ENCODE measurements around the gene CTSE. TPM values are rescaled to one million over a fixed set of nuclear protein-coding genes. Genes with fewer than 3 reads are reported as not detected.
A peak's percentile ranks its signal among the peaks of the same experiment; 100 is the strongest.

CTSE gene
- polyA plus RNA-seq, 1 donor (not counting 4 experiments of a cell fraction or from before 2014, with no cell fraction given): 0.33 TPM

GRCh38 chr1:205961991-205962820, 61.5 kb downstream of the CTSE start:
- DNase-seq (ENCODE audit: low read depth, low spot score) (no peak), FAIRE-seq (no peak)
- TF ChIP-seq EZH2 (IDR thresholded peaks at IDR 0.05; ENCODE audit: low read length) (no peak), CTCF (optimal IDR thresholded peaks at IDR 0.05 in 1 of 3, IDR thresholded peaks at IDR 0.05 in 1 of 3, conservative IDR thresholded peaks at IDR 0.05 in 1 of 3; ENCODE audit: extremely low read depth in 1 of 3, insufficient read depth in 2 of 3, low read length in 3 of 3) (no peak)
- Histone ChIP-seq H3K4me3 (ENCODE audit: control insufficient read depth in 2 of 3, extremely low read depth in 1 of 3, insufficient read depth in 2 of 3, low read depth in 1 of 3, low read length in 3 of 3) (peak overlapping the region in 1 of 3 experiments; percentile 57), H2AFZ (ENCODE audit: control insufficient read depth, low read length) (no peak overlapping the region), H3K4me1 (ENCODE audit: control insufficient read depth, extremely low read depth, insufficient read depth, low read length) (peaks cover 17% of the 10 kb centered on the region), H3K36me3 (ENCODE audit: control insufficient read depth in 2 of 2, extremely low read depth in 1 of 2, insufficient read depth in 2 of 2, low read length in 2 of 2) (no peaks in the 10 kb centered on the region), H3K9ac (ENCODE audit: control insufficient read depth, extremely low read depth, insufficient read depth, low read length) (no peak overlapping the region), H3K27me3 (ENCODE audit: control insufficient read depth, extremely low read depth, insufficient read depth, low read length) (peaks cover 52% of the 10 kb centered on the region), H3K9me3 (ENCODE audit: control insufficient read depth, low read depth, low read length) (no peaks in the 10 kb centered on the region), H3K79me2 (ENCODE audit: control insufficient read depth, insufficient read depth, low read length) (no peaks in the 10 kb centered on the region), H3K27ac (ENCODE audit: control insufficient read depth, insufficient read depth, low read length) (no peak overlapping the region), H3K9me1 (ENCODE audit: control insufficient read depth, extremely low read depth, insufficient read depth, low read length) (no peaks in the 10 kb centered on the region), H3K4me2 (ENCODE audit: control insufficient read depth, extremely low read depth, insufficient read depth, low read depth, low read length) (peak overlapping the region; percentile 62), H4K20me1 (ENCODE audit: control insufficient read depth, extremely low read depth, insufficient read depth, low read length) (no peaks in the 10 kb centered on the region)
- dilution Hi-C loops (cut with MboI; ENCODE audit: extremely low pct_ligation_motif_present, low sequenced_read_pairs): no loop called here

DNA sequence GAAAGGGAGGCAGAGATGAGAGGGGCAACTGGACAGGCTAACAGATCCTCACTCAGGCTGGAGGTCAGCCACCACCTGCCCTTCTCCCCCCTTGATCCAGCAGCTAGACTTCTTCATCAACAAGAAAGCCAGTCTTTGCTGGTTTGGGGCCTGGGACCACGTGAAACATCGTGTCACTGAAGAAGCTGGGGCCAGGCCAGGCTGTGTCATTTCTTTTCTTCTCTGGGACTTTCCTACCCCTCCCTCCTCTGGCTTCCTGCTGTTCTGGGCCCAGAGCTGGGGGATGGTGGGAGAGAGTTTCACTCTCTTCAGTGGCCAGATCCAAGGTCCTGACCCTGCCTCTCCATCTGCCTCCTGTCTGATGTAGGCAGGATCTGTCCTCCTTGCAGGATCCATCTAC, 62.3 kb downstream of the CTSE start:
- no peak overlapping the region for H3K27ac ChIP-seq (ENCODE audit: control insufficient read depth, insufficient read depth, low read length)
- TF ChIP-seq EZH2 (IDR thresholded peaks at IDR 0.05; ENCODE audit: low read length) (no peak), CTCF (optimal IDR thresholded peaks at IDR 0.05 in 1 of 3, IDR thresholded peaks at IDR 0.05 in 1 of 3, conservative IDR thresholded peaks at IDR 0.05 in 1 of 3; ENCODE audit: extremely low read depth in 1 of 3, insufficient read depth in 2 of 3, low read length in 3 of 3) (no peak)
- H4K20me1 ChIP-seq (ENCODE audit: control insufficient read depth, extremely low read depth, insufficient read depth, low read length): no peaks in the 10 kb centered on the region
- no peaks in the 10 kb centered on the region for H3K36me3 ChIP-seq (ENCODE audit: control insufficient read depth in 2 of 2, extremely low read depth in 1 of 2, insufficient read depth in 2 of 2, low read length in 2 of 2)
- no peak overlapping the region for H3K4me2 ChIP-seq (ENCODE audit: control insufficient read depth, extremely low read depth, insufficient read depth, low read depth, low read length)
- H3K4me1 ChIP-seq (ENCODE audit: control insufficient read depth, extremely low read depth, insufficient read depth, low read length): peaks cover 17% of the 10 kb centered on the region
- no peaks in the 10 kb centered on the region for H3K79me2 ChIP-seq (ENCODE audit: control insufficient read depth, insufficient read depth, low read length)
- DNase-seq (ENCODE audit: low read depth, low spot score): no peak
- H3K4me3 ChIP-seq (ENCODE audit: control insufficient read depth in 2 of 3, extremely low read depth in 1 of 3, insufficient read depth in 2 of 3, low read depth in 1 of 3, low read length in 3 of 3): no peak overlapping the region
- dilution Hi-C loops (cut with MboI; ENCODE audit: extremely low pct_ligation_motif_present, low sequenced_read_pairs): no loop called here
- H3K9ac ChIP-seq (ENCODE audit: control insufficient read depth, extremely low read depth, insufficient read depth, low read length): no peak overlapping the region
- no peak for FAIRE-seq
- H3K9me1 ChIP-seq (ENCODE audit: control insufficient read depth, extremely low read depth, insufficient read depth, low read length): no peaks in the 10 kb centered on the region
- no peaks in the 10 kb centered on the region for H3K9me3 ChIP-seq (ENCODE audit: control insufficient read depth, low read depth, low read length)
- H3K27me3 ChIP-seq (ENCODE audit: control insufficient read depth, extremely low read depth, insufficient read depth, low read length): peaks cover 60% of the 10 kb centered on the region
- no peak overlapping the region for H2AFZ ChIP-seq (ENCODE audit: control insufficient read depth, low read length)
